GM12878 (cell line): ENCODE measurements around the gene ABR.
"Not testable (repeated sequence)": the region's sequence is repeated elsewhere in the genome, so short reads cannot be mapped to it uniquely, and the experiment has no call there.

Experiments
- BRCA1 ChIP-seq: IDR thresholded peaks from 2 replicates; pipeline ENCODE4 v1.6.1; 2011; ENCODE audit warnings: low read depth, low read length, improper control_type of control experiment
- CTCF ChIP-seq, 3 experiments: IDR thresholded peaks in 2 of 3; conservative IDR thresholded peaks in 1 of 3; 2 replicates each; pipeline ENCODE4 v1.5.1; 2011; ENCODE audit warnings: low read depth in 3 of 3, low read length in 3 of 3, mild to moderate bottlenecking in 3 of 3, control low read depth in 2 of 3, moderate library complexity in 2 of 3, inconsistent platforms in 1 of 3, mixed read lengths in 1 of 3; ENCODE audit not compliant: control insufficient read depth in 2 of 3, insufficient read depth in 1 of 3; ENCODE audit errors: extremely low read depth in 1 of 3
- EGR1 ChIP-seq, 2 experiments: IDR thresholded peaks; 1 replicate in 1 of 2; 2 replicates in 1 of 2; pipeline ENCODE4 v1.6.1; 2011 to 2012; ENCODE audit warnings: low read depth in 2 of 2, low read length in 2 of 2, borderline replicate concordance in 1 of 2, mild to moderate bottlenecking in 1 of 2, moderate library complexity in 1 of 2
- FOS ChIP-seq: IDR thresholded peaks from 3 replicates; pipeline ENCODE4 v1.6.1; 2011; ENCODE audit warnings: borderline replicate concordance; ENCODE audit not compliant: insufficient read length; ENCODE audit errors: extremely low read depth
- FOXK2 ChIP-seq: fragments of 450-650 bp; IDR thresholded peaks from 2 replicates; pipeline ENCODE4 v1.6.1; 2017; ENCODE audit warnings: mild to moderate bottlenecking, moderate library complexity
- NBN ChIP-seq: fragments of 450-650 bp; IDR thresholded peaks from 2 replicates; pipeline ENCODE4 v1.6.1; 2016
- PRDM15 ChIP-seq: fragments of 450-650 bp; formaldehyde crosslinking; IDR thresholded peaks from 2 replicates; pipeline ENCODE4 v1.4.0; 2020; ENCODE audit warnings: mild to moderate bottlenecking, moderate library complexity
- STAT3 ChIP-seq: IDR thresholded peaks from 2 replicates; pipeline ENCODE4 v1.6.1; 2011; ENCODE audit warnings: low read depth, low read length, improper control_type of control experiment
- USF2 ChIP-seq: IDR thresholded peaks from 2 replicates; pipeline ENCODE4 v1.6.1; 2011; ENCODE audit warnings: low read depth, low read length, improper control_type of control experiment, borderline replicate concordance
- ZBTB33 ChIP-seq: fragments of 450-650 bp; IDR thresholded peaks from 2 replicates; pipeline ENCODE4 v1.6.1; 2017; ENCODE audit warnings: mild to moderate bottlenecking

- TF ChIP-seq STAT3; CTCF (IDR thresholded peaks at IDR 0.05 in 2 of 3, conservative IDR thresholded peaks at IDR 0.05 in 1 of 3; ENCODE audit: control insufficient read depth in 2 of 3, extremely low read depth in 1 of 3, insufficient read depth in 1 of 3, low read depth in 3 of 3, low read length in 3 of 3); BRCA1; PRDM15 (CRISPR knock-in tag); EGR1 (IDR thresholded peaks at IDR 0.05; ENCODE audit: borderline replicate concordance in 1 of 2, low read depth in 2 of 2, low read length in 2 of 2); FOXK2; ZBTB33; FOS; USF2; NBN: not testable (repeated sequence)
Observed at GRCh38 chr17:1065416-1065815, 114.4 kb downstream of the ABR start.
